ENCODE results near the gene NUP42.

GRCh38 chr7:23205909-23206767 is 24.3 kb downstream of the NUP42 start:
- TF ChIP-seq, protein P1, sequence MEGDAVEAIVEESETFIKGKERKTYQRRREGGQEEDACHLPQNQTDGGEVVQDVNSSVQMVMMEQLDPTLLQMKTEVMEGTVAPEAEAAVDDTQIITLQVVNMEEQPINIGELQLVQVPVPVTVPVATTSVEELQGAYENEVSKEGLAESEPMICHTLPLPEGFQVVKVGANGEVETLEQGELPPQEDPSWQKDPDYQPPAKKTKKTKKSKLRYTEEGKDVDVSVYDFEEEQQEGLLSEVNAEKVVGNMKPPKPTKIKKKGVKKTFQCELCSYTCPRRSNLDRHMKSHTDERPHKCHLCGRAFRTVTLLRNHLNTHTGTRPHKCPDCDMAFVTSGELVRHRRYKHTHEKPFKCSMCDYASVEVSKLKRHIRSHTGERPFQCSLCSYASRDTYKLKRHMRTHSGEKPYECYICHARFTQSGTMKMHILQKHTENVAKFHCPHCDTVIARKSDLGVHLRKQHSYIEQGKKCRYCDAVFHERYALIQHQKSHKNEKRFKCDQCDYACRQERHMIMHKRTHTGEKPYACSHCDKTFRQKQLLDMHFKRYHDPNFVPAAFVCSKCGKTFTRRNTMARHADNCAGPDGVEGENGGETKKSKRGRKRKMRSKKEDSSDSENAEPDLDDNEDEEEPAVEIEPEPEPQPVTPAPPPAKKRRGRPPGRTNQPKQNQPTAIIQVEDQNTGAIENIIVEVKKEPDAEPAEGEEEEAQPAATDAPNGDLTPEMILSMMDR (IDR thresholded peaks at IDR 0.05): no peak
- TF ChIP-seq POLR2A (IDR thresholded peaks at IDR 0.05) (no peak), POLR2AphosphoS5 (IDR thresholded peaks at IDR 0.05) (no peak)

All from breast epithelium (tissue), 3 donors.